Endothelial cell of umbilical vein (primary cell): ENCODE data around the gene TRERF1. TPM values are rescaled to one million over a fixed set of nuclear protein-coding genes. Genes with fewer than 3 reads are reported as not detected.

Experiments used
- BruUV-seq: library from RNA; stranded (reverse); fragments of 400-500 nt; replicated peaks from 2 replicates; lab custom pipeline; 2021; lab: Mats Ljungman, UMichigan
- CTCF ChIA-PET: fragments of 300-600, 350-600 bp; sonication (Branson Sonifier 250); formaldehyde crosslinking; loops from one replicate; lab custom pipeline; 2021; ENCODE audit warnings: antibody characterized with exemption, inconsistent platforms; lab: Charles Lee
- POLR2A ChIA-PET: fragments of 300-600, 350-600 bp; sonication (Branson Sonifier 250); formaldehyde crosslinking; loops from one replicate; lab custom pipeline; 2021; ENCODE audit warnings: antibody characterized with exemption, inconsistent platforms; lab: Charles Lee
- DNase-seq: peaks from one replicate; pipeline ENCODE4 v3.0.0-alpha.2; 2011; ENCODE audit warnings: low read depth, low spot score
- FAIRE-seq: peaks from 2 replicates; lab custom pipeline; 2011; peaks lifted over from hg19 to GRCh38; lab: Jason Lieb, UNC
- H2AFZ ChIP-seq: 2 replicates; pipeline ENCODE4 v1.6.0; 2012; ENCODE audit warnings: low read depth, low read length, control low read depth, inconsistent platforms
- H3K27ac ChIP-seq: 2 replicates; pipeline ENCODE4 v1.5.1; 2011; ENCODE audit warnings: low read depth, mild to moderate bottlenecking, control low read depth, low read length, moderate library complexity; ENCODE audit not compliant: insufficient read depth
- H3K27me3 ChIP-seq, 2 experiments: 2 replicates each; pipeline versions ENCODE4 v1.6.0 to v1.6.1; 2011; ENCODE audit warnings: low read length in 2 of 2, mixed read lengths in 1 of 2; ENCODE audit not compliant: control insufficient read depth in 2 of 2, insufficient read depth in 2 of 2
- H3K36me3 ChIP-seq, 2 experiments: 2 replicates in 1 of 2; 3 replicates in 1 of 2; pipeline ENCODE4 v1.5.1; 2011; ENCODE audit warnings: low read length in 2 of 2, mild to moderate bottlenecking in 1 of 2, moderate library complexity in 1 of 2; ENCODE audit not compliant: control insufficient read depth in 2 of 2, insufficient read depth in 2 of 2; ENCODE audit errors: extremely low read depth in 1 of 2
- H3K4me1 ChIP-seq: 3 replicates; pipeline ENCODE4 v1.5.1; 2011; ENCODE audit warnings: mild to moderate bottlenecking, low read length; ENCODE audit not compliant: control insufficient read depth, insufficient read depth; ENCODE audit errors: extremely low read depth
- H3K4me2 ChIP-seq: 2 replicates; pipeline ENCODE4 v1.6.1; 2011; ENCODE audit warnings: low read length, control low read depth, mixed read lengths; ENCODE audit not compliant: insufficient read depth
- H3K4me3 ChIP-seq, 3 experiments: fragments of 200-600 bp in 1 of 3; sonication (generic), shearing (Covaris generic) in 1 of 3; replicated peaks in 1 of 3; 2 replicates each; pipeline ENCODE4 v1.5.1; 2011 to 2016; ENCODE audit warnings: control low read depth in 3 of 3, low read length in 3 of 3, mild to moderate bottlenecking in 2 of 3, inconsistent platforms in 1 of 3, low read depth in 1 of 3, moderate library complexity in 1 of 3; ENCODE audit not compliant: insufficient read depth in 1 of 3
- H3K79me2 ChIP-seq: 2 replicates; pipeline ENCODE4 v1.6.0; 2012; ENCODE audit warnings: low read length, inconsistent platforms; ENCODE audit not compliant: control insufficient read depth, insufficient read depth
- H3K9ac ChIP-seq: replicated peaks from 2 replicates; pipeline ENCODE3; 2011; ENCODE audit warnings: low read length, control low read depth; ENCODE audit not compliant: insufficient read depth; ENCODE audit errors: extremely low read depth
- H3K9me1 ChIP-seq: replicated peaks from 3 replicates; pipeline ENCODE4 v1.6.0; 2011; ENCODE audit warnings: mild to moderate bottlenecking, low read length; ENCODE audit not compliant: control insufficient read depth, insufficient read depth; ENCODE audit errors: extremely low read depth
- H3K9me3 ChIP-seq: replicated peaks from 2 replicates; pipeline ENCODE4 v1.5.1; 2012; ENCODE audit warnings: low read length, inconsistent platforms; ENCODE audit not compliant: control insufficient read depth, insufficient read depth
- H4K20me1 ChIP-seq: replicated peaks from 2 replicates; pipeline ENCODE3; 2011; ENCODE audit warnings: mild to moderate bottlenecking, low read length; ENCODE audit not compliant: control insufficient read depth, insufficient read depth; ENCODE audit errors: extremely low read depth
- CTCF ChIP-seq, 2 donors: IDR thresholded peaks; 1 replicate in 1 of 2; 2 replicates in 1 of 2; pipeline ENCODE4 v1.5.1; 2011; ENCODE audit warnings: low read length in 2 of 2, mild to moderate bottlenecking in 2 of 2, moderate library complexity in 2 of 2, control low read depth in 1 of 2, inconsistent platforms in 1 of 2, low read depth in 1 of 2; ENCODE audit not compliant: insufficient read depth in 1 of 2; ENCODE audit errors: extremely low read depth in 1 of 2
- EZH2 ChIP-seq: IDR thresholded peaks from 2 replicates; pipeline ENCODE4 v1.6.1; 2012; ENCODE audit warnings: borderline replicate concordance, low read depth, mild to moderate bottlenecking, moderate library complexity, low read length, inconsistent platforms; ENCODE audit not compliant: severe bottlenecking
- FOS ChIP-seq: IDR thresholded peaks from 2 replicates; pipeline ENCODE4 v1.6.1; 2011; ENCODE audit warnings: mild to moderate bottlenecking, low read length, moderate library complexity, borderline replicate concordance; ENCODE audit not compliant: insufficient read depth
- GATA2 ChIP-seq: IDR thresholded peaks from 2 replicates; pipeline ENCODE4 v1.7.0; 2011; ENCODE audit warnings: low read depth, mild to moderate bottlenecking, moderate library complexity, mixed read lengths, low read length; ENCODE audit not compliant: insufficient read length, insufficient read depth
- JUN ChIP-seq: IDR thresholded peaks from 2 replicates; pipeline ENCODE4 v1.6.1; 2011; ENCODE audit warnings: borderline replicate concordance, low read depth; ENCODE audit not compliant: insufficient read length, insufficient read depth
- MAX ChIP-seq: IDR thresholded peaks from 2 replicates; pipeline ENCODE4 v1.6.1; 2011; ENCODE audit not compliant: insufficient read depth, insufficient read length
- MYC ChIP-seq: IDR thresholded peaks from one replicate; pipeline ENCODE4 v1.6.1; 2011; ENCODE audit warnings: mild to moderate bottlenecking, low read depth, low read length
- POLR2A ChIP-seq: IDR thresholded peaks from 2 replicates; pipeline ENCODE4 v1.6.1; 2012; ENCODE audit warnings: low read depth, mild to moderate bottlenecking, control low read depth, low read length
- POLR2AphosphoS5 ChIP-seq: IDR thresholded peaks from 2 replicates; pipeline ENCODE4 v1.6.1; 2012; ENCODE audit warnings: low read depth, mild to moderate bottlenecking, control low read depth, low read length, moderate library complexity; ENCODE audit not compliant: insufficient read depth
- dilution Hi-C: fragments of 300-500 bp; cut with MboI; formaldehyde crosslinking; loops from one replicate; pipeline ENCODE4 v1.15.0; 2019; ENCODE audit warnings: low sequenced_read_pairs; ENCODE audit not compliant: extremely low pct_ligation_motif_present
- intact Hi-C: fragments of 100-400 bp; cut with micrococcal nuclease; formaldehyde crosslinking; loops from one replicate; pipeline ENCODE4 v1.10.0; 2022
- polyA plus RNA-seq, 4 experiments: library from polyadenylated mRNA; depleted of rRNA in 3 of 4; stranded (reverse) in 3 of 4; unstranded in 1 of 4; fragments of >200 nt; gene quantifications; 2 replicates each; pipeline versions ENCODE4 v1.2.1 to v1.2.3, GENCODE V29; 2011 to 2012; ENCODE audit warnings: missing spikeins in 1 of 4
- total RNA-seq: library from RNA; stranded (reverse); gene quantifications from 2 replicates; pipeline ENCODE4 v1.2.3, GENCODE V29; 2021

Gene TRERF1
- total and polyA plus RNA-seq, 2 donors (not counting 3 experiments of a cell fraction or from before 2014, with no cell fraction given), result 0.73 to 5.5 TPM

GRCh38 chr6:42440778-42441696 is 10.7 kb downstream of the TRERF1 start:
- no peak for FAIRE-seq
- Histone ChIP-seq H2AFZ (no peak overlapping the region), H3K27me3 (peaks cover 0 to 2% of the 10 kb centered on the region in 2 experiments), H4K20me1 (no peaks in the 10 kb centered on the region), H3K36me3 (no peaks in the 10 kb centered on the region), H3K9ac (no peak overlapping the region), H3K9me1 (no peaks in the 10 kb centered on the region), H3K9me3 (no peaks in the 10 kb centered on the region), H3K4me3 (no peak overlapping the region), H3K4me2 (no peak overlapping the region), H3K27ac (no peak overlapping the region), H3K79me2 (no peaks in the 10 kb centered on the region), H3K4me1 (no peaks in the 10 kb centered on the region)
- TF ChIP-seq POLR2A (no peak), EZH2 (no peak), GATA2 (no peak), POLR2AphosphoS5 (no peak), MAX (no peak), MYC (no peak), JUN (no peak), FOS (no peak), CTCF (IDR thresholded peaks at IDR 0.05; ENCODE audit: extremely low read depth in 1 of 2, insufficient read depth in 1 of 2, low read depth in 1 of 2, low read length in 2 of 2) (no peak)
- ChIA-PET CTCF (interaction anchor here (1.0 to 2.1 kb wide), 5 partner anchors 9 to 107 kb away, joined by 3 to 5 read pairs (median 4); no protein-coding TSS in a partner anchor), POLR2A (no interaction called here)
- dilution Hi-C loops (no loop called here), intact Hi-C loops (no loop called here)
- no TSS peak for BruUV-seq
- DNase-seq, result no peak
